ENCODE measurements around the gene RPL36. TPM values are rescaled to one million over a fixed set of nuclear protein-coding genes. Genes with fewer than 3 reads are reported as not detected.

RPL36 gene
- total and polyA plus RNA-seq, 5 donors = 451 to 727 (median 488) TPM

DNA sequence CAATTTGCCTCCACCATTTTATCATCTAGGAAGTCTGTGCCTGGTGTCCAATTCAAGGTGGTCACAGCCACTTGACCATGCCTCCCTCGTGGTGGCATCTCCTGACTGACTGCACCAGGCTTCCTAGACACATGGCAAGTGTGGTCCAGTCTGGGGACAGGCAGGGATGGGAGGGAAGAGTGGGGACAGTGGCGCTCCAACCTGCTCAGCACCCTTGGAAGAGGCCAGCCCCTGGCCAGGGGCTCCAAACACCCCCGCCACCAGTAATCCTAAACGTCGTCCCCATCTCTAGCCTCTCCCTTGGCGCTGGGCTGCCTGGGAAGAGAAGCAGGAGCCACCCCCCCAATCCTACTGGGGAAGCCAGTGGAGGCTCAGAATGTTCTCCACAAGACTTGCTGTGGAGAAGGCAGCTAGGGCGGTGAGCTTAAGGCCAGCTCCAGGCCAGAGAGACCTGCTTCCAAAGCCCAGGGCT, 2.7 kb downstream of the RPL36 start:
- ATAC-seq (no peak), DNase-seq (peak in 1 of 3 donors; percentile 50)
- H3K4me3 ChIP-seq (ENCODE audit: low read length) = no peak overlapping the region
- 68% methylated on average over 7 of the region's 7 CpGs for WGBS
- no peak overlapping the region for H3K27ac ChIP-seq (ENCODE audit: low read length)
- intact Hi-C loops (cut with DNase I) = no loop called here
- no peaks in the 10 kb centered on the region for H3K27me3 ChIP-seq (ENCODE audit: control insufficient read depth, insufficient read depth)
- peaks cover 7% of the 10 kb centered on the region for H3K4me1 ChIP-seq (ENCODE audit: control insufficient read depth, insufficient read depth, low read length)
- H3K9me3 ChIP-seq (ENCODE audit: control insufficient read depth, low read length) = no peaks in the 10 kb centered on the region

DNA sequence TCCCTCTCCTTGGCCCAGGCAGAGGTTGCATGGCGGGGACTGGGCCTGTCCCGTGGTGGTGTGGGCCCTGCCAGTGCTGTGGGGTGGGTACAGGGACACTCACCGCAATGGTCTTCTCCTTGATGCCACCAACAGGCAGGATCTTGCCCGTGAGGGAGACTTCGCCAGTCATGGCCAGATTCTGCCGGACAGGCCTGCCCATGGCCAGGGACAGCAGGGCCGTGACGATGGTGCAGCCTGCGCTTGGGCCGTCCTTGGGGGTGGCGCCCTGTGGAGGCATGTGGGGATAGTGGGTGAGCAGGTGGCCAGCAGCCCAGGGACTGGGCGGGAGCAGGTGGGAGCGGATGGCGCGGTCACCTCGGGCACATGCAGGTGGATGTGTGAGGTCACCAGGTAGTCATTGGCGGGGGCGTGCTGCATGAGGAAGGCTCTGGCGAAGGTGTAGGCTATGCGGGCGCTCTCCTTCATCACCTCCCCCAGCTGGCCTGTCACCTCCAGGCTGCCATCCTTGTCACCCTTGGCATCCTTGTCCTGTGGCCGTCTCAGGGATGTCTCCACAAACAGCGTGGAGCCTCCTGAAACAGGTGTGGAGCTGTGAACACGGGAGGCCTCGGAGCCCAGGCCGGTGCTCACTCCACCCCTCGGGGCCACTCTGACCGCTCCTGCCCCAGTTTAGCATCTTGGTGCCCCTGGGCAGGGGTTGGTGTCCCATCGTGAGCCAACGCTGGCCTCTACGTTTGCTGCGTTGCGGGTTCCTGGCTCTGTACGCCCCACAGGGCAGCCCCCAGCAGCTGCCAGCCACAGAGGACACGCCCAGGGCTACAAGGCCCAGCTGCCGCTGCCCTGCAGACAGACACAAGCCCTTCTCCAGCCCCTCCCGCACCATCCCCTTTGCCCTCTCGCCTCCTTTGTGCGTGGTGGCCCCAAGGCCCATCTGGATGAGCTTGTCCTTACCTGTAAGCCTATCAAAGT, 3.4 kb downstream of the RPL36 start:
- Histone ChIP-seq H3K4me1 (ENCODE audit: control insufficient read depth, insufficient read depth, low read length) (peaks cover 7% of the 10 kb centered on the region), H3K27ac (ENCODE audit: low read length) (no peak overlapping the region)

DNA sequence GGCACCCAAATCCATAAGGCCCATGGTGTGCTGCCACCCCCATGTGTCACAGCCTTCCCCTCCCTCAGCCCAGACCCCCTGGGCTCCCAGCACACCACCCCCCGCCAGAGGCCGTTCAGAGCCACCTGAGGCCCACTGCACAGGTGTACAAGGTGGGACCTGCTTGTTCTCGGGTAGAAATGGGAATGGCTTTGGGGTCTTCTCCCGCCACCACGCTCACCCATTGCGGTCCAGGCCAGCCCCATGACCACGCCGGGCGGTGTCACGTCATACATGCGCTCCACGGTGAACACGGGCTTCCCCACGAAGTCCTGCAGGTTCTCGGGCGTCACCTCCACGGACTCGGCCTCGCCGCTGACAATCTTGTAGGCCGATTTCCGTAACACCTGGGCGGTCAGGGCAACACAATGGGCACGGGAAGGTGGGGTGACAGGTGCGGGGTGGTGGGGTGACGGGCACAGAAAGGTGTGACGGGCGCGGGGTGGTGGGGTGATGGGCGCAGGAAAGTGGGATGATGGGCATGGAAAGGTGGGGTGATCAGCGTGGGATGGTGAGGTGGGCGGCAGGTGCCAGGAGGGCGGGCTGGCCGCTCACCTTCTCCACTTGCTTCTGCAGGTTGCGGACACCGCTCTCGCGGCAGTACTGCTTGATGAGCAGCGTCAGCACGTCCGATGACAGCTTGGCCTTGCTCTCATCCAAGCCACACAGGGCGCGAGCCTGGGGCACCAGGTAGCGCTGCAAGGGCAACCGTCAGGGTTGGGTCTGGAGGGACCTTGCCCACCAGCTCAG, 4.3 kb downstream of the RPL36 start:
- H3K4me3 ChIP-seq (ENCODE audit: low read length) = no peak overlapping the region
- no peaks in the 10 kb centered on the region for H3K27me3 ChIP-seq (ENCODE audit: control insufficient read depth, insufficient read depth)
- WGBS = 90% methylated on average over 45 of the region's 45 CpGs
- no peaks in the 10 kb centered on the region for H3K9me3 ChIP-seq (ENCODE audit: control insufficient read depth, low read length)
- intact Hi-C loops (cut with DNase I) = no loop called here
- no peak for ATAC-seq
- H3K4me1 ChIP-seq (ENCODE audit: control insufficient read depth, insufficient read depth, low read length) = peaks cover 7% of the 10 kb centered on the region
- H3K27ac ChIP-seq (ENCODE audit: low read length) = no peak overlapping the region
- peak in 1 of 3 donors; percentile 64 for DNase-seq

More for the DNA sequence above, 3.4 kb downstream of the RPL36 start:
- DNase-seq = peak in 1 of 3 donors; percentile 64
- intact Hi-C loops (cut with DNase I) = no loop called here
- Histone ChIP-seq H3K27me3 (ENCODE audit: control insufficient read depth, insufficient read depth) (no peaks in the 10 kb centered on the region), H3K4me3 (ENCODE audit: low read length) (no peak overlapping the region), H3K9me3 (ENCODE audit: control insufficient read depth, low read length) (no peaks in the 10 kb centered on the region)
- 84% methylated on average over 39 of the region's 39 CpGs for WGBS
- no peak for ATAC-seq

DNA sequence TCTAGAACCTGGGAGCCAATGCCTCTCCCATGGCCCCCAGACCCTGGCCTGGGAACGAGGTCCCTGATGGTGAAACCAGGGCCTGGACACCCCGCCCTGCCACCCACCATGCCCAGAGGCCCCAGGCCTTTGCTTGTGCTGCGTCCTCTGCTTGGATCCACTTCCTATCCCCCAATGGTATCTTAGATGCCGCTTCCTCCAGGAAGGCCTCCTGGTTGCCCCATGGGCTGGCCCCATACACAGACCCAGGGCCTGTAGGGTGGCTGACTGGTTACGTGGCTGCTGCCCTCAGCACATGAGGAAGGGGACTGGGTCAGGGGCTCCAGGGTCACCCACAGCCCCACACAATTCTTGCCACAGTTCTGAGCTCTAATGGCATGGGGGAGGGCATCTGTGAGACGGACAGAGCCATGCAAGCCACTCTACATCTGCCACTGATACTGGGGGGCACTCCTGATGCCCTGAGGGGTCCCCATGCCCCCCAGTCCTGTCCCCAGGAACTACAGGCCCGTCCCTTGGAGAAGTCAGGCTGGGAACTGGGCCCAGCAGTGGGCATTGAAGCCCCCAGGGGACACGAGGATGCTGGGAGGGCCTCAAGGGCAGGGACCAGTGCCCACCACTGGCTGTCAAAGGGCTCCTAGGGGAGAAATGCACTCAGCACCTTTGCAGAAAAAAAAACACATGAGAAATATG, 5.0 kb downstream of the RPL36 start:
- DNase-seq = peak in 1 of 3 donors; percentile 27
- WGBS = 87% methylated on average over 8 of the region's 8 CpGs
- H3K4me1 ChIP-seq (ENCODE audit: control insufficient read depth, insufficient read depth, low read length) = peaks cover 7% of the 10 kb centered on the region

DNA sequence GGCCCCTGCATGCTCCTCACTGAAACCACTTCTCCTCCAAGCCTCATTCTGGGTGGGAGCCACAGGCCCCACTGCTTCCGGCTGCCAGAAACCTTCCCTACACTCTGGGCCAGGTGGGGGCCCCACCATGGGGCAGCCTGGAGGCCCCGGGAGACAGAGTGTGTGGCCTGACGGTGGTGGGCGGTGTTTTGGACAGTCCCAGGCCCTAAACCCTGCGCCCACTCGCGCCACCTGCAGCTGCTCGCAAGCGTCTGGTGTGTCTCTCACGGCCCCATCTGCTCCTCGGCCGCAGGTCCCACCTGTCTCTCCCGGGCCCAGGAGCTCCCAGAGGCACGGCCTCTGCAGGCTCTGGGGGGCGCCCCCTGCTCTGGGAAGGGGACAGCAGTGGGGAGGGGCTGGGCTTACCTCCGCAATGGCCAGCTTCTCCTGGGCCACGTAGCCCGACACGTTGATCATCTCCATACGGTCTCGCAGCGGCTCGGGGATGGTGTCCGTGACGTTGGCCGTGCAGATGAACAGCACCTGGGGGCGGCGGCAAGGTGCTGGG, 5.6 kb downstream of the RPL36 start:
- intact Hi-C loops (cut with DNase I) = no loop called here
- WGBS = 81% methylated on average over 28 of the region's 28 CpGs
- Histone ChIP-seq H3K27me3 (ENCODE audit: control insufficient read depth, insufficient read depth) (no peaks in the 10 kb centered on the region), H3K9me3 (ENCODE audit: control insufficient read depth, low read length) (no peaks in the 10 kb centered on the region), H3K27ac (ENCODE audit: low read length) (no peak overlapping the region), H3K4me1 (ENCODE audit: control insufficient read depth, insufficient read depth, low read length) (peaks cover 7% of the 10 kb centered on the region), H3K4me3 (ENCODE audit: low read length) (no peak overlapping the region)
- no peak for ATAC-seq
- peak in 1 of 3 donors; percentile 59 for DNase-seq

More for the DNA sequence above, 5.0 kb downstream of the RPL36 start:
- Histone ChIP-seq H3K27ac (ENCODE audit: low read length) (no peak overlapping the region), H3K27me3 (ENCODE audit: control insufficient read depth, insufficient read depth) (no peaks in the 10 kb centered on the region), H3K9me3 (ENCODE audit: control insufficient read depth, low read length) (no peaks in the 10 kb centered on the region), H3K4me3 (ENCODE audit: low read length) (no peak overlapping the region)
- ATAC-seq = no peak
- intact Hi-C loops (cut with DNase I) = no loop called here

DNA sequence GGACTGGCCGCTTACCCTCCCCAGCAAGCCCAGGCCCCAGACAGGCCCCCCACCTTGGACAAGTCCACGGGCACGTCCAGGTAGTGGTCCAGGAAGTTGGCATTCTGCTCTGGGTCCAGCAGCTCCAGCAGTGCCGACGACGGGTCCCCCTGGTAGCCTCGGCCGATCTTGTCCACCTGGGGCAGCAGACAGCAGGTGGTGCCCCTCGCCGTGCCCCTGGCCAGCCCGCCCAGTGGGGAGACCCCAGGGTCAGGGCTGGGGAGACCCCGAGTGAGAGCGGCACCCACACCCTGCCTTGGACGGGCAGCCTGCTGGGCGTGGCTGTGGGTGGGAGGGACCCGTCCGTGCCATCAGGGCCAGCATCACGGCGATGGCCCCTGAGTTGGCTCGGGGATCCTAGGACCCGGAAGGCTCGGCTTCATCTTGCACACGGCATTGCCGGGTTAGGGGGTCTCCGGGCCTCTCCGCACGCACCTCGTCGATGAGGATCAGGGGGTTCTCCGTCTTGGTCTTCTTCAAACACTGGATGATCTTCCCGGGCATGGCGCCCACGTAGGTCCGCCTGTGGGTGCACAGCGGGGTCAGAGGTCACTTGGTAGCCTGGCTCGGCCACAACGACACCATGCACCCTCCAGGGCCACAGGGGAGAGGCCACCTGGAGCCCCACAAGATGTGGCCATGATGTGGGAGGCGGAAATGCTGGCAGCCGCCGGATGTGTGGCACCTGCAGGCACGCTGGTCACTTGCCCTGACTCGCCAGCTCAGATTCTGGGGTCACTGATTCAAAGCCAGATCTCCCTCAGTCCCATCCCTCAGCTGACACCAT, 6.3 kb downstream of the RPL36 start:
- Histone ChIP-seq H3K4me1 (ENCODE audit: control insufficient read depth, insufficient read depth, low read length) (peaks cover 7% of the 10 kb centered on the region), H3K27me3 (ENCODE audit: control insufficient read depth, insufficient read depth) (no peaks in the 10 kb centered on the region), H3K4me3 (ENCODE audit: low read length) (no peak overlapping the region), H3K27ac (ENCODE audit: low read length) (no peak overlapping the region), H3K9me3 (ENCODE audit: control insufficient read depth, low read length) (no peaks in the 10 kb centered on the region)
- DNase-seq = no peak
- 86% methylated on average over 42 of the region's 42 CpGs for WGBS
- ATAC-seq = no peak
- intact Hi-C loops (cut with DNase I) = no loop called here

DNA sequence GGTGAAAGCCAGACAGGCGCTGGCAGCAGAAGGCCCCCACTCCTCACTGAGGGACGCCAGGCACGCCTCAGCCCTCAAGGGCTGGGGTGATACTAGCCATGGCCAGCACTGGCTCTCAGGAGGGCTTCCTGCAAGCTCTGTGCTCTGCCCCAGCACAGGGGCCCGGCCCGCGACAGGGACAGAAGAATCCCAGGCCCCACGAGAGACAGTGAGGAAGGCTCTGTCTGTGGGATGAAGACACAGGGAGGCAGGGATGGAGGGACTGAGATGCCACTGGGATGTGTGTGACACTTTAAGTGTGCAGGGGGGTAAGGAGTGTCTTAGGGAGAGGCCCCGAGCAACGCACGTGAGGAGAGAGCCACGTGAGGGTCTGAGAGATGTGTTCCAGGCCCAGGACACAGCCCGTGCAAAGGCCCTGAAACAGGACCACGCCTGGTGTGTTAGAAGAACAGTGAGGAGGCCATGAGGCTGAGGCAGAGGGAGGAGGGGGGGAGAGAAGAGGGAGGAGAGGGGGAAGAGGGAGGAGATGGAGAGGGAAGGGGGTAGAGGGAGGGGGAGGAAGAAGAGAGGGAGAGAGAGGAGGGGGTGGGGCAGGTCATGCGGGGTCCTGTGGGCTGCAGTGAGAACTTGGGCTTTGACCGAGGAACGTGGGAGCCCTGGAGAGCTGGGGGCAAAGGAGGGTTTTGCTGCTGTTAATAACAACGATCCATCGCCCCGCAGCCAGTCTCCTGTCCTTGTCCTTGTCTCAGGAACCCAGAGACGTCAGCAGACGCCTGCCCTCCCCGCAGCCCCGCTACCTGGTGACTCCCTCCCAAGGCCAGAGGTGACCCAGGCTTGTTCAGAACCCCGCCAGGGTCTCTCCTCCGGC, 7.2 kb downstream of the RPL36 start:
- Histone ChIP-seq H3K4me3 (ENCODE audit: low read length) (no peak overlapping the region), H3K27ac (ENCODE audit: low read length) (no peak overlapping the region), H3K4me1 (ENCODE audit: control insufficient read depth, insufficient read depth, low read length) (peaks cover 2% of the 10 kb centered on the region), H3K9me3 (ENCODE audit: control insufficient read depth, low read length) (no peaks in the 10 kb centered on the region), H3K27me3 (ENCODE audit: control insufficient read depth, insufficient read depth) (no peaks in the 10 kb centered on the region)
- 75% methylated on average over 25 of the region's 25 CpGs for WGBS
- DNase-seq (no peak), ATAC-seq (no peak)
- intact Hi-C loops (cut with DNase I) = no loop called here

DNA sequence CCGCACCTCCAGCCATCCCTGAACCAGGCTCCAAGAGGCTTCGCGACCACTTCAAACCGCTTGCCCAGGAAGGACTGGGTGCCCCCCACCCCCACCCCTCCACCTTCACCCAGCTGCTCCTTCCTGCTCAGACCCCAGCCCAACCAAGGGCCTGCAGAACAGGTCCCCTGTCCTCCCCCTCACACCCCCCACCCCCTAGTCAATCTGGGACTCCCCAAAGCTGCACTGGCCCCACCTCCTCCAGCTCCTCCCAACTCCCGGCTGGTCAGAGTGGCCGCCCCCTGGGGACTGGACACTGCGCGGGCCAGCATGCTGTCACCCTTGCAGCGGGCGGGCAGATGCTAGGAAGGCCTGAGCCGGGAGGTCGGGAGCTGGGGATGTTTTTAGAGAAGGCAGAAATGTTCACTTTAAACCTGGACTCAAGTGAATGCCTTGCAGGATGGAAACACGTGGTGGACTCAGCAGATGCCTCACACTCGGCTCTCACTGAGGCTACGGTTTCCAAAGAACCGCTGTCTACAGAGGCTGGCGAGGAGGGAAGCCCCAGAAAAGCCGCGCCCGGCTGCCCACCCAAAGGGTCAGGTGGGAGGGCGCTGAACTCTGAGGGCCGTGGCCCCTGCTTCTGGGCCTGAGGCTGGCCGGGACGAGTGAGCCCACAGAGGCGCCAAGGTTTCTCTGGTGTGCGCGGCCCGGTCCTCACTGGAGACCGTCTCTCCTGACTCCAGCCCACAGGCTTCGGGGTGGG, 8.0 kb downstream of the RPL36 start:
- H3K4me3 ChIP-seq (ENCODE audit: low read length) = no peak overlapping the region
- H3K27ac ChIP-seq (ENCODE audit: low read length) = no peak overlapping the region
- intact Hi-C loops (cut with DNase I) = no loop called here
- 77% methylated on average over 30 of the region's 30 CpGs for WGBS
- ATAC-seq = peak in 1 of 2 donors; percentile 9
- H3K27me3 ChIP-seq (ENCODE audit: control insufficient read depth, insufficient read depth) = no peaks in the 10 kb centered on the region
- peak in 1 of 3 donors; percentile 39 for DNase-seq
- H3K4me1 ChIP-seq (ENCODE audit: control insufficient read depth, insufficient read depth, low read length) = no peaks in the 10 kb centered on the region
- H3K9me3 ChIP-seq (ENCODE audit: control insufficient read depth, low read length) = no peaks in the 10 kb centered on the region

All from right cardiac atrium (tissue), 5 donors.